NB4 (cell line): ENCODE data around the gene RGS9BP.
A peak's percentile ranks its signal among the peaks of the same experiment; 100 is the strongest.

Source experiments
- DNase-seq: peaks from one replicate; pipeline ENCODE4 v3.0.0; 2010; ENCODE audit warnings: low read depth
- H3K4me3 ChIP-seq: one replicate; pipeline ENCODE4 v1.5.1; 2011; ENCODE audit warnings: mild to moderate bottlenecking, low read depth, low read length, moderate library complexity
- CTCF ChIP-seq: IDR thresholded peaks from one replicate; pipeline ENCODE4 v1.5.1; 2012; ENCODE audit warnings: low read depth, low read length
- MAX ChIP-seq: IDR thresholded peaks from 2 replicates; pipeline ENCODE4 v1.6.1; 2011; ENCODE audit warnings: low read depth, low read length
- MYC ChIP-seq: IDR thresholded peaks from 2 replicates; pipeline ENCODE4 v1.6.1; 2011; ENCODE audit warnings: low read depth, low read length
- POLR2A ChIP-seq: IDR thresholded peaks from 2 replicates; pipeline ENCODE4 v1.6.1; 2011; ENCODE audit warnings: mild to moderate bottlenecking; ENCODE audit not compliant: insufficient read length; ENCODE audit errors: extremely low read depth

RGS9BP gene

GRCh38 chr19:32686847-32687475 lies 11.3 kb downstream of the RGS9BP start:
- no peak for DNase-seq

GRCh38 chr19:32687681-32688080 lies 12.0 kb downstream of the RGS9BP start:
- H3K4me3 ChIP-seq = no peak overlapping the region
- DNase-seq = no peak
- no peak for TF ChIP-seq MYC
- no peak for TF ChIP-seq POLR2A
- no peak for TF ChIP-seq MAX
- TF ChIP-seq CTCF = no peak

More at GRCh38 chr19:32686847-32687475, 11.3 kb downstream of the RGS9BP start:
- no peak overlapping the region for H3K4me3 ChIP-seq
- TF ChIP-seq CTCF (no peak), POLR2A (no peak), MYC (no peak), MAX (no peak)

GRCh38 chr19:32688311-32688710 lies 12.7 kb downstream of the RGS9BP start:
- H3K4me3 ChIP-seq = no peak overlapping the region
- TF ChIP-seq MAX (no peak), POLR2A (no peak), MYC (no peak), CTCF (no peak)
- DNase-seq = peak; percentile 19

- peak within 1 kb of the TSS; percentile 87 for H3K4me3 ChIP-seq
- DNase-seq = peak; percentile 88
- TF ChIP-seq MYC (peak; percentile 57; the same call in 1 of the 2 replicates), CTCF (no peak), POLR2A (peak; percentile 59), MAX (peak; percentile 37; the same call in 1 of the 2 replicates)
Observed at GRCh38 chr19:32691291-32691951, 15.8 kb downstream of the RGS9BP start, which contains the start of gene NUDT19. Gene NUDT19, plus strand, starts transcription at chr19:32691821. Its CDS starts 140 bp downstream, at chr19:32691961.

GRCh38 chr19:32691952-32692726 lies 16.5 kb downstream of the RGS9BP start:
- peak overlapping the region; percentile 87 for H3K4me3 ChIP-seq
- peak; percentile 80 for DNase-seq
- TF ChIP-seq POLR2A = peak; percentile 34
- peak; percentile 48; the same call in 1 of the 2 replicates for TF ChIP-seq MAX
- TF ChIP-seq MYC = peak; percentile 74
- no peak for TF ChIP-seq CTCF
